NCI-H510A treated with DMSO at 0.1 percent for 48 hours (cell line): ENCODE data around the gene PRKN.
A peak's percentile ranks its signal among the peaks of the same experiment; 100 is the strongest.

Experiments used
- DNase-seq: peaks from one replicate; lab custom pipeline; 2025; lab: John Stamatoyannopoulos, UW

Gene PRKN

DNA sequence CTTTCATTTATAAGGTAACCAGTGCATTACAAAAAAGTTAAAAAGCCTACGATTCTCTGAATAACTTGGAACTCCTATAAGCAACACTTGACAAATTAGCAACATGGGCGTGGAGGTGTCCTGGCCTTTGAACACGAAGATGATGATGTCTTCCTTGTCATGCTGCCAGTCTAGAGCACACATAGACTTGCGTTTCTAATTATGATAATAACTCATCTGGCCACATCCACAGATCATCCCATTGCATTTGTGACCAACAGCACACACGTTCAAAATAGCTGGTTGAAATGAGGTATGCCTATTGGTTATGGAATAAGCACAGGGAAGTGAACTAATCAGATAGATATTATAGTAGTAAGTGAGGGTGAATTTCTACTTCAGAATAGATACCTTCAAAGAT lies 608.9 kb downstream of the PRKN start:
- DNase-seq, result no peak

GRCh38 chr6:162116902-162117525 lies 610.6 kb downstream of the PRKN start:
- DNase-seq, result no peak

DNA sequence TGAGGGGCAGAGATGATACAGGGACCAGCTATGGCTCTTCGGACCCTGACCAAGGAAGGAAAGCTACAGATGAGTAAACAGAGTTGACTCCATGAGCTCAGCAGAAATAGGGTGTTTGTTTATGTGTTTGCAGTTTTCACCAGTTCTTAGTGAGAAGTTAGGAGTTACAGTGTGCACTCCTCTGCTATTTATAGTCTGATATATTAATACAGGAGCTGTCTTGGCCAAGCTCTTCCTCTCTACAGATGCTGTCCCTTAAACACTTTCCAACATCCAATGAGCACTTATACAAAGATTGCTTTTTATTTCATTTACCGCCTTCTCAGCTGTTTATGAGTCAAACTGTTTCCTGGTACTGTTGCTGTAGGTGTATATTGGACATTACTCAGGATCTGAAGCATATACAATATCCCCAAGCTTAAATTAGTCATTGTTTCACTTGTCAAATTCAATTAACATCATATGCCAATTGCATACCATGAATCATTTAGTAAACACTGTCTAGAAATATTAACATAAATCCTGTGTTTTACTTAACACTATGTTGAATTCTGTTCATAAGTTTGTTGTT lies 618.0 kb downstream of the PRKN start:
- DNase-seq, result no peak

GRCh38 chr6:162108041-162108440 lies 619.5 kb downstream of the PRKN start:
- no peak for DNase-seq

DNA sequence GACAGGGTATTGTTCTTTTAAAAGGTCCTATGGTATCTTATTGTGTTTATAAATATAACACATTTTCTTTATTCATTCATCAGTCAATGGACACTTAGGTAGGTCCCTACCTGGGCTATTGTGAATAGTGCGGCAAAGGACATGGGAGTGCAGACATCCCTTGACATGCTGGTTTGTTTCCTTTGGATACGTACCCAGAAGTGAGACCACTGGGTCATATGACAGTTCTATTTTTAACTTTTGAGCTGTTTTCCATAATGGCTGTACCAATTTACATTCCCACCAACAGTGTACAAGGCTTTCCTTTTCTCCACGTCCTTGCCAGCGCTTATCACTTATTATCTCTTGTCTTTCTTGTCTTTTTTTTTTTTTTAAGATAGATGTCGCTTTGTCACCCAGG lies 627.5 kb downstream of the PRKN start:
- no peak for DNase-seq

DNA sequence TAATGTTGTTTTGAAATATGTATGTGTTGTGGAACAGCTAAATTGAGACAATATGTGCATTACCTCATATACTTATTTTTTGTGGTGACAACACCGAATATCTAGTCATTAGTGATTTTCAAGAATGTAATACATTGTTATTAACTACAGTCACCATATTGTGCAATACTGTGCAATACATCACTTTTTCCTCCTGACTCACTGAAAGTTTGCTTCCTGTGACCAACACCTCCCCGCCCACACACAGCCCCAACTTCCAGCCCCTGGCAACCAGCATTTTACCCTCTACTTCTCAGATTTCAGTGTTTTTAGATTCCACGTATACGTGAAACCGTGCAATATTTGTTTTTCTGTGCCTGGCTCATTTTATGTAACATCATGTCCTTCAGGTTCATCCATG lies 627.9 kb downstream of the PRKN start:
- DNase-seq, result no peak

- DNase-seq, result no peak
Measured at GRCh38 chr6:162092816-162093502, 634.6 kb downstream of the PRKN start.

DNA sequence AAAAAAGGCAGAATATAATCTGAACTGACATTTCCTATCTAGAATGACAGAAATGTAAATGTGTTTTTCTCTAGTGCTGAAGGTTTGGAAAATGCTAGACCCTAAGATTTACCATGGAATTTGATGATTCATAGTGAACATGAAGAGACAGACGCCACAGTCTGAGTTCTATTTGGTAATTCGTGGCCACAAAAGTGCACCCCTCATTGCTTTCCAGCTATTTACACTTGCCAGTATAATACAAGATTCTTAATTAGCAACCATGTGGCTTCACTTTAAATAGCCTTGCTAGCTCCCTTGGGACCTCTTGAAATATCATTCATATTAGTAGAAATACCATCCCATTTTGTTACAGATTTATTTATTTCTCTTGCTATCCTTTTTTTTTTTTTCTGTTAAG lies 636.8 kb downstream of the PRKN start:
- no peak for DNase-seq

DNA sequence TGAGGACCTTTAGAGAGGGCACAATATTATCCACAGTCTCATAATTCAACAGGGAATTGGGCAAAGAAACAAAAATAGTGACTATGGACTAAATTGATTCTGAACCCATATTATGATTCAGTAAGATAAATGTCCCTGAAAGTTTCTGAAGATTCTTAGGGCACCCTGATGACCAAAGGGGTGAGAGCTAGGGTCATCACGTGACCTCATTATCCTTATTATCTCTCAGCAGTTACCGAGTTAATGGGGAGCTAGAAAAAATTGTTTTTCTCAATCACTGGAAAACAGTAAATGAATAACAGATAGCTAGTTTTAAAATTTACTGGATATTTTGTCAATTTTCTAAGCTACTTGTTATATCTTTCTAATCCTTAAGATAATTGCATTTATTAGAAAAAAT lies 639.5 kb downstream of the PRKN start:
- no peak for DNase-seq

DNA sequence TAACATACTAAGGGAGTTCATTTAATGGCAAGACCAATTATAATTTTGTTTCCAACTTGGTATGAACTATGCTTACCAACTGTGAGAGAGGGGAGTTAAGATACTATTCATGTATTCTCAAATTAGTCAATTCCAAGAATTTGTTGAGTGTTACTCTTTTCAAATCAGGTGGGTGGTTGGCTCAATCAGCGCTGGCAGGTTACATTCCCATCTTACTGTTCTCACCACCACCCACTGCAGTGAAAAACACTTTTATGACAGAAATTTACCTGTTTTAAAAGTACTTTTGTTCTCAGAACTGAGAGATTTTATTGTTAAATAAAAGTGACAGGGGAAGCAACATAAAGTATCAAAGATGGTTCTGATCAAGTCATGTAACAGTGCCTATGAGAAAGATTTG lies 642.0 kb downstream of the PRKN start:
- DNase-seq, result no peak

- DNase-seq, result no peak
Measured at GRCh38 chr6:162082520-162082919, 645.0 kb downstream of the PRKN start.

GRCh38 chr6:162078667-162079066 lies 648.9 kb downstream of the PRKN start:
- no peak for DNase-seq

GRCh38 chr6:162078126-162078525 lies 649.4 kb downstream of the PRKN start:
- DNase-seq, result no peak

DNA sequence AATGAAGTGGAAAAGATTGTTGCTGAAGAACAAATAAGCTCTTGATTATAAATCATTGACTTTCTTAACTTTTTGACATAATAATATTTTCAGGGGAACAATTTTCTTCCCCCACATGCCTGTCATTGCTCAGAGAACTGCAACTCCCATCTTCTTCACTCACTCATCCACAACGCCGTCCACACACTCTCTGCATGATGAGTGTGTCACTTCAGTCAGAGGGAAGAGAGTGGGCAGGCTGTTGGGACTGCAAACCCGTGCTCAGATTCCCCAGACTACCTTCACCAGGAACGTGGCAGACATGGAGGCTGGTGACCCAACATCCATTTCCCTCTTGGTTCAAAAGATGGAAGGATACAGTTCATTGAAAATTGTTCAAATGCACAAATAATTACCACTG lies 650.8 kb downstream of the PRKN start:
- no peak for DNase-seq

- DNase-seq, result no peak
Measured at GRCh38 chr6:162074641-162075275, 652.8 kb downstream of the PRKN start.

DNA sequence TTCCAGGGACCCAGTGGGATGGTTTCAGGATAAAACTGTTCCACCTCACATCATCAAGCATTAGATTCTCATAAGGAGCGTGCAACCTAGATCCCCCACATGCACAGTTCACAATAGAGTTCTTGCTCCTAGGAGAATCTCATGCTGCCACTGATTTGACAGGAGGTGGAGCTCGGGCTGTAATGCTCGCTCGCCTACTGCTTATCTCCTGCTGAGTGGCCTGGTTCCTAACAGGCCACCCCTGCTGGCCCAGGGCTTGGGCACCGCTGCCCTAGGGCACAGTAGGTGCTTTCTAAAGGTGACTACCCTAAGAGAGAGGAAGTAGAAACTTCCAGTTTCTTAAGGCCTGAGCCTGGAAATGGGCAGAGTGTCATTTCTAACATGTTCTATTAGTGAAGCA lies 656.9 kb downstream of the PRKN start:
- DNase-seq, result no peak

DNA sequence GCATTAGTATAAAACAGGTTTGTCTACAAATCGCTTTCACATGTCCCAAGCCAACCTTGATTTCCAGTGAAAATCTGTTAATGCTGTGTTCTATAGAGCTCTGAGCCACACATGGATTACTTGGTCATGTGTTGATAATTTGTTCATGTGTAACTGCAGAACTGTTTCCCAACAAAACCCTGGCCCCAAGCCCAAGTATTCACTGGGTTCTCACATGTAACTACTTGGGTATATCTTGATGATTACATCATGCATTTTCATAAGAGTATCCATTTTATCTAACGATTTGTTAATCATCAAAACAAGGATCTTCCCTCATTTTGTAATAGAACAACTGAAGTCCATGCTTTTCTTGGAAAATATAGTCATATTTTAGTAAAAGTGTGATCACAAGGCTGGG lies 657.6 kb downstream of the PRKN start:
- no peak for DNase-seq

- no peak for DNase-seq
Measured at GRCh38 chr6:162068340-162068739, 659.2 kb downstream of the PRKN start.

DNA sequence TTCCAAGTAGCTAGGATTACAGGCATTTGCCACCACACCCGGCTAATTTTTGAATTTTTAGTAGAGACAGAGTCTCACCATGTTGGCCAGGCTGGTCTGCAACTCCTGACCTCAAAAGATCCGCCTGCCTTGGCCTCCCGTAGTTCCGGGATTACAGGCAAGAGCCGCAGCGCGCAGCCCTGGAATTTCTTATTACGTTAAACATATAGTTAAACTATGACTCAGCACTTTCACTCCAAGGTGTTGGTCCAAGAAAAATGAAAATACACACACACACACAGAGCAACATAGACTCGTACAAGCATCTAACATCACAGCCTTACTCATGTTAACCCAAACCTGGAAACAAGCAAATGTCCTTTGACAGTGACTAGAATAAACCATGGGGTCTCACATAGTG lies 663.9 kb downstream of the PRKN start:
- DNase-seq, result no peak

DNA sequence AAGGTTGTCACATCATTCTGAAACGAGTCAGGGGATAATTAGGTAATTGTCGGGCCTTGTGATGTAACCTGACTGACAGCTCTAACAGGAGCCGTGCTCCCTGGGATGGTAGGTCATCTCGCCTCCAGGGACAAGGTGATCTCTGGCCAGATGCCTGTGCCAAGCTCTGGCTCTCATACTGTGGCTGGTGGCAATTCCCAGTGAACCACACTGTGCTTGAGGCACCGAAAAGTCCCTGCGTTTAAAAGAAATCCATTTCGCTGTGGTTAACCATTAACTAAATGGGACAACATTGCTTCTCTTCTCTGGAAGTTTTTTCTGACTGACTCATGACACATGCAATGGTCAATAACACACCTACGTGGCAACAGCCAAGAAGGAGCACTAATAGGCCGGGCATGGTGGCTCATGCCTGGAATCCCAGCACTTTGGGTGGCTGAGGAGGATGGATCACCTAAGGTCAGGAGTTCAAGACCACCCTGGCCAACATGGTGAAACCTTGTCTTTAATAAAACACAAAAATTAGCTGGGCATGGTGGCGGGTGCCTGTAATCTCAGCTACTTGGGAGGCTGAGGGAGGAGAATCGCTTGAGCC lies 669.2 kb downstream of the PRKN start:
- DNase-seq, result no peak

GRCh38 chr6:162056745-162057144 lies 670.8 kb downstream of the PRKN start:
- peak; percentile 0 for DNase-seq

DNA sequence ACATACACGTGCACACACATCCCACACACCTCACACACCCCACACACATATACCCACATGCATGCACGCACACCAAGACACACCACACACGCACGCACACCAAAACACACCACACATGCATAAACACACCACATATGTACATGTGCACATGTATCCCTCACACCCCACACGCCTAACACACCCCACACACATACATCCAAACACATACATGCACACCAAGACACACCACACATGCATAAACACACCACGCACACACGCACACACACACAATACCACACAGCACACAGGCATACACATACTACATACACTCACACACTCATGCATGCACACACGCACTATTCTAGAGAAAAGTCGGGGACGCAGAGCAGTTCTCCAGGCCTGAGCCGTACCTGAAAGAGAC lies 671.5 kb downstream of the PRKN start:
- DNase-seq, result no peak

GRCh38 chr6:162055365-162055764 lies 672.2 kb downstream of the PRKN start:
- DNase-seq, result no peak
